HepG2 (cell line): Measurements from ENCODE around the gene EPHB4. TPM values are rescaled to one million over a fixed set of nuclear protein-coding genes. Genes with fewer than 3 reads are reported as not detected.

Experiments
- ARNT2 ChIP-seq: sonication (generic); formaldehyde crosslinking; IDR thresholded peaks from 2 replicates; pipeline ENCODE4 v1.8.0; 2022; ENCODE audit warnings: mild to moderate bottlenecking, low read depth, missing genetic modification reagents, moderate library complexity
- ATF4 ChIP-seq, 2 experiments: fragments of 450-650 bp in 1 of 2; sonication (generic) in 1 of 2; formaldehyde crosslinking; IDR thresholded peaks; 2 replicates each; pipeline versions ENCODE4 v1.5.0 to v1.8.0; 2020 to 2022; ENCODE audit warnings: mild to moderate bottlenecking in 1 of 2, missing genetic modification reagents in 1 of 2
- FLYWCH1 ChIP-seq: sonication (generic); formaldehyde crosslinking; IDR thresholded peaks from 2 replicates; pipeline ENCODE4 v1.8.1; 2023; ENCODE audit warnings: mild to moderate bottlenecking, missing genetic modification reagents
- FOXJ3 ChIP-seq: sonication (generic); formaldehyde crosslinking; IDR thresholded peaks from 2 replicates; pipeline ENCODE4 v1.4.0; 2020; ENCODE audit warnings: missing genetic modification reagents, mild to moderate bottlenecking, borderline replicate concordance
- GATAD1 ChIP-seq: IDR thresholded peaks from 2 replicates; pipeline ENCODE4 v1.6.1; 2016; ENCODE audit warnings: missing genetic modification reagents, missing compliant biosample characterization
- HDAC2 ChIP-seq: sonication (generic); formaldehyde crosslinking; IDR thresholded peaks from 2 replicates; pipeline ENCODE4 v1.4.0; 2020; ENCODE audit warnings: missing genetic modification reagents
- KLF6 ChIP-seq: IDR thresholded peaks from 2 replicates; pipeline ENCODE4 v1.8.0; 2016; ENCODE audit warnings: missing biosample characterization, missing genetic modification reagents
- PITX1 ChIP-seq: sonication (generic); formaldehyde crosslinking; IDR thresholded peaks from 2 replicates; pipeline ENCODE4 v1.5.1; 2020; ENCODE audit warnings: mild to moderate bottlenecking, missing genetic modification reagents
- POLR2G ChIP-seq: fragments of 200-400 bp; formaldehyde crosslinking; IDR thresholded peaks from 2 replicates; pipeline ENCODE4 v1.6.1; 2018; ENCODE audit warnings: mild to moderate bottlenecking, low read depth, low read length, moderate library complexity
- RXRA ChIP-seq: sonication (generic); formaldehyde crosslinking; IDR thresholded peaks from 2 replicates; pipeline ENCODE4 v1.5.1; 2020; ENCODE audit warnings: missing genetic modification reagents
- SIN3A ChIP-seq: IDR thresholded peaks from 2 replicates; pipeline ENCODE4 v1.6.1; 2011; ENCODE audit warnings: low read depth, mild to moderate bottlenecking, control low read depth, low read length, borderline replicate concordance
- SOX6 ChIP-seq, 2 experiments: fragments of 450-650 bp in 1 of 2; sonication (generic) in 1 of 2; formaldehyde crosslinking in 1 of 2; IDR thresholded peaks; 2 replicates each; pipeline versions ENCODE4 v1.4.0 to v1.6.1; 2017 to 2020; ENCODE audit warnings: antibody characterized with exemption in 1 of 2, mild to moderate bottlenecking in 1 of 2, missing genetic modification reagents in 1 of 2
- YY1 ChIP-seq: IDR thresholded peaks from 2 replicates; pipeline ENCODE4 v1.6.1; 2011; ENCODE audit warnings: low read length, low read depth, moderate library complexity, mild to moderate bottlenecking; ENCODE audit not compliant: insufficient read depth, insufficient replicate concordance
- ZNF263 ChIP-seq: sonication (generic); formaldehyde crosslinking; IDR thresholded peaks from 2 replicates; pipeline ENCODE4 v1.4.0; 2020; ENCODE audit warnings: missing genetic modification reagents
- ZNF280B ChIP-seq: sonication (generic); formaldehyde crosslinking; IDR thresholded peaks from 2 replicates; pipeline ENCODE4 v1.5.0; 2020; ENCODE audit warnings: missing genetic modification reagents, mild to moderate bottlenecking, borderline replicate concordance
- ZNF441 ChIP-seq: sonication (generic); formaldehyde crosslinking; IDR thresholded peaks from 2 replicates; pipeline ENCODE4 v1.7.0; 2021; ENCODE audit warnings: missing genetic modification reagents, borderline replicate concordance
- ZNF547 ChIP-seq: sonication (generic); formaldehyde crosslinking; IDR thresholded peaks from 2 replicates; pipeline ENCODE4 v1.5.1; 2020; ENCODE audit warnings: mild to moderate bottlenecking, missing genetic modification reagents
- ZNF605 ChIP-seq: sonication (generic); formaldehyde crosslinking; IDR thresholded peaks from 2 replicates; pipeline ENCODE4 v1.8.0; 2022; ENCODE audit warnings: mild to moderate bottlenecking, missing genetic modification reagents
- ZNF607 ChIP-seq: sonication (generic); formaldehyde crosslinking; IDR thresholded peaks from 2 replicates; pipeline ENCODE4 v1.5.1; 2020; ENCODE audit warnings: missing genetic modification reagents, mild to moderate bottlenecking, borderline replicate concordance
- ZNF883 ChIP-seq: sonication (generic); formaldehyde crosslinking; IDR thresholded peaks from 2 replicates; pipeline ENCODE4 v1.5.1; 2020; ENCODE audit warnings: mild to moderate bottlenecking, missing genetic modification reagents; ENCODE audit errors: not compliant biosample characterization
- polyA plus RNA-seq, 8 experiments: library from polyadenylated mRNA; depleted of rRNA in 3 of 8; stranded (reverse) in 7 of 8; unstranded in 1 of 8; fragments of >200 nt; fragmentation: Illumina TruSeq in 4 of 8; extraction: Trizol in 4 of 8; gene quantifications; 2 replicates each; pipeline versions ENCODE4 v1.2.1 to v1.2.3, GENCODE V29; 2011 to 2016; ENCODE audit warnings: low read depth in 4 of 8, missing spikeins in 1 of 8, mixed read lengths in 1 of 8; ENCODE audit not compliant: insufficient read depth in 1 of 8
- total RNA-seq, 5 experiments: library from RNA; depleted of rRNA; stranded (reverse); fragments of >200 nt; fragmentation: Illumina TruSeq; extraction: Trizol; gene quantifications; 2 replicates each; pipeline ENCODE4 v1.2.3, GENCODE V29; 2016; ENCODE audit warnings: low read depth in 1 of 5
- TF ChIP-seq, protein P1 (sequence below): sonication (generic); formaldehyde crosslinking; IDR thresholded peaks from 2 replicates; pipeline ENCODE4 v1.4.0; 2020; ENCODE audit warnings: missing genetic modification reagents
- TF ChIP-seq, protein P2 (sequence below): sonication (generic); formaldehyde crosslinking; IDR thresholded peaks from 2 replicates; pipeline ENCODE4 v1.5.1; 2020; ENCODE audit warnings: missing genetic modification reagents, mild to moderate bottlenecking, borderline replicate concordance
- TF ChIP-seq, protein P3 (sequence below): sonication (generic); IDR thresholded peaks from 2 replicates; pipeline ENCODE4 v1.6.1; 2016; ENCODE audit warnings: low read depth, borderline replicate concordance

EPHB4 gene
- total and polyA plus RNA-seq, 2 of the 13 experiments (the other 11 are each of a cell fraction or from before 2014, with no cell fraction given) = 61.4 to 69.6 TPM

DNA sequence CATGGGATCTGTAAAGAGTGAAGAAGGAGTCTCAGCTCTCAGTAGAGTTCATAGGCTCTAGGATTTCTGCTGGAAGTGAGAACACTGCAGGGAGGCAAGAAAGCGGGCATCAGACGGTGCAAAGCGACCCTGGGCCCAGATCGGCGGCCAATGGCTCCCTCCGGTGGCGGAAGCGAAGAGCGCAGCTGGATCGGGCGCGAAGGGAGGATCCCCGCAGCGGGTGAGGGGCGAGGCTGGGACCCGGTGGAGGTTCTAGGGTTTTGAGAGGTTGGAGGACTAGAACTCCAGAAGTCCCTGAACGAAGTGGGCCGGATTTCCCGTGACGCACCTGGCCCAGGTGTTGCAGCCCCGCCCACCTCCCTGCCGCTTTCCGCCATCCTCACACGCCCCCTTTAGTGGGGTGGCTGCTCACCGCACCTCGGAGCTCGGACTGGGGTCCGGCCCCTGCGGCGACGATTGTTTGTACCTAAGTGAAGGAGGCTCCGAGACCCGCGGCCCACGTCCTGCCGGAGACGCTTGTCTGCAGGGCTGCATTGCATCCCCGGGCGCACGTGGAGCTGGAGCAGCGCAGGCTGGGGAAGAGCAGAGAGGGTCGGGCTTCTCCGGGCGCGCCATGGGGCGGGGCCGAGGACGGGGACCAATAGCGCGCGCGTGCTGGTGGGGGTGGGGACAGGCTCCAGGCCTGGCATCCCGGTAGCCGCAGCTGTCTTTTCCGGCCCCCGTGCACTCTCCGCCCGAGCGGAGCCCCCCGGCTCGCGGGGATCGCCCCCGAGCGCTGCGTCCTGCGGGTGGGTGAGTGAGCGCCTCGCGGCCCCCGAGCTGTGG, 24.9 kb upstream of the EPHB4 start, which contains the start of gene SLC12A9 (continued):
- peak; percentile 60; the same call in 1 of the 2 replicates for TF ChIP-seq FOXJ3 (CRISPR knock-in tag)
- TF ChIP-seq RXRA = peak; percentile 58; the same call in 1 of the 2 replicates
- peak; percentile 50; the same call in 1 of the 2 replicates for TF ChIP-seq KLF6 (CRISPR knock-in tag)
- TF ChIP-seq SOX6 (IDR thresholded peaks at IDR 0.05) = no peak
- TF ChIP-seq SOX6 (CRISPR knock-in tag; IDR thresholded peaks at IDR 0.05) = peak; percentile 20; the same call in 1 of the 2 replicates
- 0 out of 2 replicates have a peak, but pooled peaks have one; percentile 73 for TF ChIP-seq ZNF607
- peak; percentile 35 for TF ChIP-seq YY1
- TF ChIP-seq ATF4 (CRISPR knock-in tag; IDR thresholded peaks at IDR 0.05) = 0 out of 4 replicates have a peak, but pooled peaks of 1 of the 2 experiments have one; percentile 44
- TF ChIP-seq, protein P1, sequence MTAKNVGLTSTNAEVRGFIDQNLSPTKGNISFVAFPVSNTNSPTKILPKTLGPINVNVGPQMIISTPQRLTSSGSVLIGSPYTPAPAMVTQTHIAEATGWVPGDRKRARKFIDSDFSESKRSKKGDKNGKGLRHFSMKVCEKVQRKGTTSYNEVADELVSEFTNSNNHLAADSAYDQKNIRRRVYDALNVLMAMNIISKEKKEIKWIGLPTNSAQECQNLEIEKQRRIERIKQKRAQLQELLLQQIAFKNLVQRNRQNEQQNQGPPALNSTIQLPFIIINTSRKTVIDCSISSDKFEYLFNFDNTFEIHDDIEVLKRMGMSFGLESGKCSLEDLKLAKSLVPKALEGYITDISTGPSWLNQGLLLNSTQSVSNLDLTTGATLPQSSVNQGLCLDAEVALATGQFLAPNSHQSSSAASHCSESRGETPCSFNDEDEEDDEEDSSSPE (CRISPR knock-in tag) = no peak; the same call in 1 of the 2 replicates
- peak; percentile 73; the same call in 1 of the 2 replicates for TF ChIP-seq ZNF280B
- TF ChIP-seq ZNF441 (CRISPR knock-in tag) = 0 out of 2 replicates have a peak, but pooled peaks have one; percentile 14
- TF ChIP-seq ZNF605 (CRISPR knock-in tag) = peak; percentile 64
- peak; percentile 64; the same call in 1 of the 2 replicates for TF ChIP-seq POLR2G
- TF ChIP-seq, protein P2, sequence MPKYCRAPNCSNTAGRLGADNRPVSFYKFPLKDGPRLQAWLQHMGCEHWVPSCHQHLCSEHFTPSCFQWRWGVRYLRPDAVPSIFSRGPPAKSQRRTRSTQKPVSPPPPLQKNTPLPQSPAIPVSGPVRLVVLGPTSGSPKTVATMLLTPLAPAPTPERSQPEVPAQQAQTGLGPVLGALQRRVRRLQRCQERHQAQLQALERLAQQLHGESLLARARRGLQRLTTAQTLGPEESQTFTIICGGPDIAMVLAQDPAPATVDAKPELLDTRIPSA = no peak
- peak; percentile 72 for TF ChIP-seq ZNF547 (CRISPR knock-in tag)
- peak; percentile 62 for TF ChIP-seq ZNF883
- TF ChIP-seq ARNT2 = 0 out of 2 replicates have a peak, but pooled peaks have one; percentile 26
- TF ChIP-seq, protein P3, sequence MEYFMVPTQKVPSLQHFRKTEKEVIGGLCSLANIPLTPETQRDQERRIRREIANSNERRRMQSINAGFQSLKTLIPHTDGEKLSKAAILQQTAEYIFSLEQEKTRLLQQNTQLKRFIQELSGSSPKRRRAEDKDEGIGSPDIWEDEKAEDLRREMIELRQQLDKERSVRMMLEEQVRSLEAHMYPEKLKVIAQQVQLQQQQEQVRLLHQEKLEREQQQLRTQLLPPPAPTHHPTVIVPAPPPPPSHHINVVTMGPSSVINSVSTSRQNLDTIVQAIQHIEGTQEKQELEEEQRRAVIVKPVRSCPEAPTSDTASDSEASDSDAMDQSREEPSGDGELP = no peak; the same call in 1 of the 2 replicates
- TF ChIP-seq SIN3A = peak; percentile 89; the same call in 1 of the 2 replicates
- 0 out of 2 replicates have a peak, but pooled peaks have one; percentile 25 for TF ChIP-seq HDAC2
- no peak for TF ChIP-seq FLYWCH1 (CRISPR knock-in tag)
- no peak for TF ChIP-seq PITX1
- peak; percentile 31; the same call in 1 of the 2 replicates for TF ChIP-seq GATAD1
- TF ChIP-seq ZNF263 (CRISPR knock-in tag) = peak; percentile 75
